GM21360 (cell line): Measurements from ENCODE around the gene UBR3.
"Not testable (repeated sequence)": the region's sequence is repeated elsewhere in the genome, so short reads cannot be mapped to it uniquely, and the experiment has no call there.

ENCODE experiments used
- ATAC-seq: cut with Tn5 transposase; IDR thresholded peaks from one replicate; pipeline ENCODE4 v1.9.1; 2021; ENCODE audit warnings: mild to moderate bottlenecking, moderate library complexity; ENCODE audit not compliant: unreplicated experiment

UBR3 gene, protein sequence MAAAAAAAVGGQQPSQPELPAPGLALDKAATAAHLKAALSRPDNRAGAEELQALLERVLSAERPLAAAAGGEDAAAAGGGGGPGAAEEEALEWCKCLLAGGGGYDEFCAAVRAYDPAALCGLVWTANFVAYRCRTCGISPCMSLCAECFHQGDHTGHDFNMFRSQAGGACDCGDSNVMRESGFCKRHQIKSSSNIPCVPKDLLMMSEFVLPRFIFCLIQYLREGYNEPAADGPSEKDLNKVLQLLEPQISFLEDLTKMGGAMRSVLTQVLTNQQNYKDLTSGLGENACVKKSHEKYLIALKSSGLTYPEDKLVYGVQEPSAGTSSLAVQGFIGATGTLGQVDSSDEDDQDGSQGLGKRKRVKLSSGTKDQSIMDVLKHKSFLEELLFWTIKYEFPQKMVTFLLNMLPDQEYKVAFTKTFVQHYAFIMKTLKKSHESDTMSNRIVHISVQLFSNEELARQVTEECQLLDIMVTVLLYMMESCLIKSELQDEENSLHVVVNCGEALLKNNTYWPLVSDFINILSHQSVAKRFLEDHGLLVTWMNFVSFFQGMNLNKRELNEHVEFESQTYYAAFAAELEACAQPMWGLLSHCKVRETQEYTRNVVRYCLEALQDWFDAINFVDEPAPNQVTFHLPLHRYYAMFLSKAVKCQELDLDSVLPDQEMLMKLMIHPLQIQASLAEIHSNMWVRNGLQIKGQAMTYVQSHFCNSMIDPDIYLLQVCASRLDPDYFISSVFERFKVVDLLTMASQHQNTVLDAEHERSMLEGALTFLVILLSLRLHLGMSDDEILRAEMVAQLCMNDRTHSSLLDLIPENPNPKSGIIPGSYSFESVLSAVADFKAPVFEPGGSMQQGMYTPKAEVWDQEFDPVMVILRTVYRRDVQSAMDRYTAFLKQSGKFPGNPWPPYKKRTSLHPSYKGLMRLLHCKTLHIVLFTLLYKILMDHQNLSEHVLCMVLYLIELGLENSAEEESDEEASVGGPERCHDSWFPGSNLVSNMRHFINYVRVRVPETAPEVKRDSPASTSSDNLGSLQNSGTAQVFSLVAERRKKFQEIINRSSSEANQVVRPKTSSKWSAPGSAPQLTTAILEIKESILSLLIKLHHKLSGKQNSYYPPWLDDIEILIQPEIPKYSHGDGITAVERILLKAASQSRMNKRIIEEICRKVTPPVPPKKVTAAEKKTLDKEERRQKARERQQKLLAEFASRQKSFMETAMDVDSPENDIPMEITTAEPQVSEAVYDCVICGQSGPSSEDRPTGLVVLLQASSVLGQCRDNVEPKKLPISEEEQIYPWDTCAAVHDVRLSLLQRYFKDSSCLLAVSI (N-terminal part only)

DNA sequence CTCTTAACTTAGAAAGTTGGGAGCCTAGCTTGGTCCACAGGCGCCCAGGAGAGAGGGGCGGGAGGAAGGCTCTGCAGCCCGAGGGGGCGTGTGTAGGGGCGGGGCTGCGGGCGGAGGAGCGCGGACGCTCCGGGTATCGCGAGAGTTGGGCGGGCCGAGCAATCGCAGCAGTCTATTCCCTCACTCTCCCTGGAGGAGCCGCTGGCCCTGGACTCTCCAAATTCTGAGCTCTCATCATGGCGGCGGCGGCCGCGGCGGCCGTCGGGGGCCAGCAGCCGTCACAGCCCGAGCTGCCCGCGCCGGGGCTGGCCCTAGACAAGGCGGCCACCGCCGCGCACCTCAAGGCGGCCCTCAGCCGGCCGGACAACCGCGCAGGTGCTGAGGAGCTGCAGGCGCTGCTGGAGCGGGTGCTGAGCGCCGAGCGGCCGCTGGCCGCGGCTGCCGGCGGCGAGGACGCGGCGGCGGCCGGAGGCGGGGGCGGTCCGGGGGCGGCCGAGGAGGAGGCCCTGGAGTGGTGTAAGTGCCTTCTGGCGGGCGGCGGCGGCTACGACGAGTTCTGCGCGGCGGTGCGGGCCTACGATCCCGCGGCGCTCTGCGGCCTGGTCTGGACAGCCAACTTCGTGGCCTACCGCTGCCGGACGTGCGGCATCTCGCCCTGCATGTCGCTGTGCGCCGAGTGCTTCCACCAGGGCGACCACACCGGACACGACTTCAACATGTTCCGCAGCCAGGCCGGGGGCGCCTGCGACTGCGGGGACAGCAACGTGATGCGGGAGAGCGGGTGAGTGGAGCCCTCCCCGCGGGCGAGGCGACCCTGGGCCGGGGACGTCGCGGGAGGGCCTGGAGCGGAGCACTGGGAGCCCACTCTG, at the start of gene UBR3:
TSS of gene UBR3 (plus strand) at position 183 of the 869 bp plus-strand sequence. CDS start at position 237, 54 bp downstream.
- ATAC-seq = peak; percentile 79

DNA sequence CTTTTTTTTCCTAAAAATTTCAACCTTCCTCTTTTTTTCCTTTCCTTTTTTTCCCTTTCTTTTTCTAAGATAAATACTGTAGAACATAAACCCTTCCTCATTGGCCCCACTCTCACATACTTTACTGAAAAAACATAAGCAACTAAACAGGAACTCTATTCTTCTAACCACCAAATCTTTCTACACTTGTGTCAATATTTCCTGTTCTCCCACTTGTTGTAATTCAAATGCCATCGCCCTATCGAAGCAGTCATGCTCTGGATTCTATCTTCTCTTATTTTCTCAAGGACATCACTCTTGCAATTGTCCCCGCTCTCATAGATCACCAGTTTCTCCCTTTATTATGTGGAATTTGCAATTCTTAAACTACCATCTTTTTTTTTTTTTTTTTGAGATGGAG, 48.8 kb upstream of the UBR3 start:
- ATAC-seq = no peak

DNA sequence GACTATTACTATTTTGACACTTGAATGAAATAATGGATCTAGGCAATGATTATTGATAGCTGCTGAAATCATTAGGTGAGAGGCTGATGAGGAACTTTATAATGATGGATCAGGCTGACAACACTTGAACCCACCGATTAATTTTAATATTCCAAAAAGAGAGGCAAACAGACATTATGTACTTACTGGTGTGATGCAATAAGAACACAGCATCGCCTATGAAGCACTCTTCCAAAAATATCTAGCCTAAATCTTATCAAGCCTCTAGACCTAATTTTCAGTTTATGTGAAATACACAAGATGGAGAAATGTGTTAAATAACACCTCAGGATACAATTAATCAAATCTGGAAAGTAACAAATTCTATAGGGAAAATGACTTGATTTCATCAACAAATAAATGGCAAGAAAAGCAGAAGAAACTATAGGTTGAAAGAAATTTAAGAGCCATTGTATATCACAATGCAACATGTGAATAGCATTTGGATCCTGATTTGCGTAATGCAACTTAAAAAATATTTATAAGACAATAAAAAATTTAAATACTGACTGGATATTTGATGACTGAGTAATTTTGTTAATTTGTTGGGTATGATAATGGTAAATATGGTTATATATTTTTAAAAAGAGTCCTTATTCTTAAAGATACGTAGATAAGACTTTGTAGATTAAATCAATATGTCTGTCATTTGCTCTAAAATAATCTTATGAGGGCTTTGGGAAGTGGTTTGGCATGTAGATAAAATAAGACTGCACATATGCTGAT, 45.8 kb upstream of the UBR3 start:
- no peak for ATAC-seq

DNA sequence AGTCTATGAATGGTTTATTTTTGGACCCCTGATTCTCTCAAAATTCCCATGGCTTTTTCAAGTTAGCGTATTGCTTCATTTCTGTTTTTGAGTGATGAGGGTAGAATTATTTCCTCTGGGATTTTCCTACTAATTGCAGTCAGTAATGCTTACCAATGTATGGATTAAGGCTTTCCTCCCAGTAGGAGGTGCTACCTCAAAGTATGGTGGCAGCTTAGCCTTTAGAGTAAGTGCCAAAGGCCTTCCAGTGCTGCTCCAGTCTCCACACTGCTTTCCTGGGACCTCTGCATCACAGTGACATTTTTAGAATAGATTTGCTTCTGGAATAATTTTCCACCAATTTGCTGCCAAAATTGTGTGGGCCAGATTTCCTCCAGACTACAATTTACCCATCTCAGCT, 44.7 kb upstream of the UBR3 start:
- no peak for ATAC-seq

DNA sequence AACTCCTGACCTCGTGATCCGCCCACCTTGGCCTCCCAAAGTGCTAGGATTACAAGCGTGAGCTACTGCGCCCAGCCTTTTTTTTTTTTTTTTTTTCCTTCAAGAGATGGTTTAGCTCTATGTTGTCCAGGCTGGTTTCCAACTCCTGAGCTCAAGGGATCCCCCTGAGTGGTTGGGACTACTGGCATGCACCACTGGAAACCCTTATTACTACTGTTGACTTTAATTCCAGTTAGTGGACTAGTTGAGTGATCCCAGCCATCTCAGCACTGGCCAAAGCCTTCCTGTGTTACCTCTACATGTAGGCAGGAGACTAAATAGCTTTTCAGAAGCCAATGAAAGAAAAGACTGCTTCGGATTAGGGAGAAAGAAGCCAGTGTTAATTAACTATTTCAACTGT, 36.7 kb upstream of the UBR3 start:
- no peak for ATAC-seq

DNA sequence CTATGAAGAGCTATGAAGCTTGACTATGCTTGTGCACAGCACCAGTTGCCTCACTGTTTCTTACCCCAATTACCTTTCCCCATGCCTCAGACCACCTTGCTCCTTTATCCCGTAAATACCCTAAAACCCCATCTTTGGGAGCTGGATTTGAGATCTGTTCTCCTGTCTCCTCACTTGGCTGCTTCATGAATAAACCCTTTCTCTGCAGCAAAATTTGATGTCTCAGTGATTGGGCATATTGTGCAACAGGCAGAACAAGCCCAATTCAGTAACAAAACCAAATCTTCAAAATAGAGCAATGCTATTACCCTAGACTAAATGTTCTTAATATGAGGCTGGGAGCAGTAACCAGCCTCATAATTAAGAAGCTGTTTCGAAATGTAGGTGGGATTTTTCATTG, 32.1 kb upstream of the UBR3 start:
- ATAC-seq = no peak

DNA sequence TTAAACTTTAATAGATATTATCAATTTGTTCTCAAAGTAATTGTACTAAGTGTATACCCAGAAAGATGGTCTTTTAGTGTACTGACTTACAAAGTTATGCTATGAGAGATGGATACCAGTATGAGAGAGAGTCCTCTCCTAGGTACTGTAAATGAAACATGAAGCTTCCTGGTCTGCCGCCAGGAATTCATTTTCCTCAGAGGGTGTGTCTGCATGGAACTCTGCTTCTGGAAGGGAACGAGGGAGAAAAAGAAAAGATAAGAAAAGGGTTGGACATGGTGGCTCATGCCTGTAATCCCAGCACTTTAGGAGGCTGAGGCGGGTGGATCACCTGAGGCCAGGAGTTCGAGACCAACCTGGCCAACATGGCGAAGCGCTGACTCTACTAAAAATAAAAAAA, 30.8 kb upstream of the UBR3 start:
- ATAC-seq = no peak

DNA sequence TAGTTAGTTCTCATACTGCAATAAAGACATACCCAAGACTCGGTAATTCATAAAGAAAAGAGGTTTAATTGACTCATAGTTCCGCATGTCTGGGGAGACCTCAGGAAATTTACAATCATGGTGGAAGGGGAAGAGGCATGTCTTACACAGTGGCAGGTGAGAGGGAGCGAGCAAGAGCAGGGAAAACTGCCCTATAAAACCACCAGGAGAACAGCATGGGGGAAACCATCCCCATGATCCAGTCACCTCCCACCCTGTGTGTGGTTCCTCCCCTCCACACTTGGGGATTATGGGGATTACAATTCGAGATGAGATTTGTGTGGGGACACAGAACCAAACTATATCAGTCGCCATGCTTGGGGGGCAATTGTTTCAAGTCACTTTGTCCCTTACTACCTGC, 29.7 kb upstream of the UBR3 start:
- no peak for ATAC-seq

DNA sequence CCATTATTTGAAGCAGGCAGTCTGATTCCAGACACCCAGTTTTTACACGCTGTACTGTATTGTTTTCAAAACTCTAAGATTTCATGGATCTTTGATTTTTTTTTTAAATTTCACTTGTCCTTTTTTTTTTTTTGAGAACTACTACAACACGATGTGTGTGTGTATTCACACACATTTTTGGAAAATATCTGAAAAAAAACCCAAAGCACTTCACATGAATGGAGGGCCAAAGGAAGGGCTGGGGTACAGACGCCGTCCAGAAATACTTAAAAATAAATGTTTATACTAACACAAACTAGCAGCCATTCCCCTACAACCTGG, 28.9 kb upstream of the UBR3 start:
- ATAC-seq = no peak

DNA sequence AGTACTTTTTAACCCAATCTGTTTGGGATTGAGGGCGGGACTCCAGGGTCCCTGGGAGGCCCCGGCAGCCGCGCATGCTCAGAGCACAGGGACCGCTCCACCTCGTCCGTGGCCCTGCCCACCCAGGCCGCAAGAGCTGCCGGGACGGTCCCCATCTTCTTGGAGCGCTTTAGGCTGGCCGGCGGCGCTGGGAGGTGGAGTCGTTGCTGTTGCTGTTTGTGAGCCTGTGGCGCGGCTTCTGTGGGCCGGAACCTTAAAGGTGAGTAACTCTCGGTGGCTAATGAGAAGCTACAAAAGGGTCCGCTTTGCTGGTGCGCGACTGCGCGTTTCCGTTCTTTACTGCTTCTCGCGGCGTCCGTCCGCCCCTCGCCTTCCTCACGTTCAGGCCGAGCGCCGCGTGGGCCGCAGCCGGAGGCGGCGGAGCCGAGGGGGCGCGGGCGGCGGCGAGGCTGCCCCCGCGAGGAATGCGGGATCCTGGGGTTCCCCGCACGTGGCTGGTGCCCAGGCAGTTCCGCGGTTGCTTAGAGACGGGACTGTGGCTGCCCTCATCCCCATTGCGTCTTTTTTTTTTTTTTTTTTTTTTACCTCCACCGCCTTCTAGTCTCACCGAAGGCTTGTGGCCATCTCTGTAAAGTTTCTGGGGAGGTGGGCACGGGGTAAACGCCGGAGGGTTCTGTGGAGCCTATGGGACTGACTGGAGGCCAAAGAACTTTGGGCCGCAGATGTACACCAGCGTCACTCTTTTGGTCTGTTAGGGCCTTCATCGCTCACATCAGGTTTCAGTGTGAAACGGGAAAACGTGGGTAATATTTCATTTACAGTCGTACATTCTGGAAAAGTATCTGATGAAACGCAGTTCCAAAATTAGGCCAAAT, 28.3 kb upstream of the UBR3 start, which contains the start of gene SSB:
TSS of gene SSB (plus strand) at position 154 of the 875 bp plus-strand sequence. CDS start 2,090 bp downstream, outside the sequence.
- ATAC-seq = peak; percentile 97

DNA sequence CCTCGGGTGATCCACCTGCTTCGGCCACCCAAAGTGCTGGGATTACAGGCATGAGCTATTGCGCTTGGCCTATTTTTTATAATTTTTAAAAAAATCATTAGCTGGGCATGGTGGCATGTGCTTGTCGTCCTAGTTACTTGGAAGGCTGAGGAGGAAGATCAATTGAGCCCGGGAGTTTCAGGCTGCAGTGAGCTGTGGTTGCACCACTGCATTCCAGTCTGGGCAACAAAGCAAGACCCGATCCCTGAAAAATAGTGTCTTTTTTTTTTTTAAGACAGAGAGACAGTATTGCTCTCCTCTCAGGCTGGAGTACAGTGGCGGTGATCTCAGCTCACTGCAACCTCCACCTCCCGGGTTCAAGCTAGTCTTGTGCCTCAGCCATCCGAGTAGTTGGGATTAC, 23.8 kb upstream of the UBR3 start:
- ATAC-seq = no peak

DNA sequence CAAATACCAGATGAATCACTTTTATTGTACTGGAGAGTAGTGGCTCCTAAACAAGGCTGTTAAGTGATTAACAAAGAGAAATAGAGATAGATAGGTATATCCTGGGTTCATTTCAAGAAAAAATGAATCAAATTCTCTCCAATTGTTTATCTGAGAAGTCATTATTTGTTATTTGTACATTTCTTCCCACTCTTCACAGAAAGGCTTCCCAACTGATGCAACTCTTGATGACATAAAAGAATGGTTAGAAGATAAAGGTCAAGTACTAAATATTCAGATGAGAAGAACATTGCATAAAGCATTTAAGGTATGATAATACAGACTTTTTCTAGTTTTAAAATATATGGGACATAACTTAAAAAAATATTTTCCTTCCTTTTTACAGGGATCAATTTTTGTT, 20.7 kb upstream of the UBR3 start:
- ATAC-seq = no peak

DNA sequence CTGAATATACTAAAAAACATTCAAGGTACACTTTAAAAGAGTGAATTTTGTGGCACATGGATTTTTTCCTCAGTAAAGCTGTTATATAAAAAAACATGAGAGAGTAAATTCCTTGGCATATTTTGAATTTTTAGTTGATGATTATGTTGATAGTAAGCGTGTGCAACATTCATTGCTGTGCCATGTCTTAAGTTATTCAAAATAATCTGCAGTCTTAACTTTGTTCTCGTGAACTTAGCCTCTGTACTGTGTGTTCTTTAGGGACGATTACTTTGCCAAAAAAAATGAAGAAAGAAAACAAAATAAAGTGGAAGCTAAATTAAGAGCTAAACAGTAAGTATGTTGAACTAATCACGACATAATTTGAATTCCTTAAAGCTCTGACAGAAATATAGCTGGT, 19.0 kb upstream of the UBR3 start:
- no peak for ATAC-seq

DNA sequence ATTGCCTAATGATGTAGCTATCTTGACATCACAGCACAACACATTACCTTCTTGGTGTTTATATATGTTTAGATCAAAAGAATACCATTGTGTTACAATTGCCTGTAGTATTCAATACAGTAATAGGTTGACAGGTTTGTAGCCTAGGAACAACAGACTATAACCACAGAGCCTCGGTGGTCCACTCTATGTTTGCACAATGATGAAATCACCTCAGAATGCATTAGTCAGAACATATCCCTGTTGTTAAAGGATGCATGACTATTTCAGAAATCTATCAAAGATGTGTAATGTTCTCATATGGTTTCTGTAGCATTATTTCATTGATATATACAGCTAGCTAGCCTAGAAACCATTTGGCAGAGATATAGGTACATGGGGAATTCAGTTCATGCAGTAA, 11.4 kb upstream of the UBR3 start:
- no peak for ATAC-seq

DNA sequence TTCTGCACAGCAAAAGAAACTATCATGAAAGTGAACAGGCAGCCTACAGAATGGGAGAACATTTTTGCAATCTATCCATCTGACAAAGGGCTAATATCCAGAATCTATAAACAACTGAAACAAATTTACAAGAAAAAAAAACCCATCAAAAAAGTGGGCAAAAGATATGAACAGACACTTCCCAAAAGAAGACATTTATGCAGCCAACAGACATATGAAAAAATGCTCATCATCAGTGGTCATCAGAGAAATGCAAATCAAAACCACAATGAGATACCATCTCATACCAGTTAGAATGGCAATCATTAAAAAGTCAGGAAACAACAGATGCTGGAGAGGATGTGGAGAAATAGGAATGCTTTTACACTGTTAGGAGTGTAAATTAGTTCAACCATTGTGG, 10.3 kb upstream of the UBR3 start:
- ATAC-seq = not testable (repeated sequence)

DNA sequence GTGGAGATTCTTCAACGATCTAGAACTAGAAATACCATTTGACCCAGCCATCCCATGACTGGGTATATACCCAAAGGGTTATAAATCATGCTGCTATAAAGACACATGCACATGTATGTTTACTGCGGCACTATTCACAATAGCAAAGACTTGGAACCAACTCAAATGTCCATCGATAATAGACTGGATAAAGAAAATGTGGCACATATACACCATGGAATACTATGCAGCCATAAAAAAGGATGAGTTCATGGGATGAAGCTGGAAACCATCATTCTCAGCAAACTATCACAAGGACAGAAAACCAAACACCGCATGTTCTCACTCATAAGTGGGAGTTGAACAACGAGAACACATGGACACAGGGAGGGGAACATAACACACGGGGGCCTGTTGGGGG, 9.9 kb upstream of the UBR3 start:
- ATAC-seq = not testable (repeated sequence)

DNA sequence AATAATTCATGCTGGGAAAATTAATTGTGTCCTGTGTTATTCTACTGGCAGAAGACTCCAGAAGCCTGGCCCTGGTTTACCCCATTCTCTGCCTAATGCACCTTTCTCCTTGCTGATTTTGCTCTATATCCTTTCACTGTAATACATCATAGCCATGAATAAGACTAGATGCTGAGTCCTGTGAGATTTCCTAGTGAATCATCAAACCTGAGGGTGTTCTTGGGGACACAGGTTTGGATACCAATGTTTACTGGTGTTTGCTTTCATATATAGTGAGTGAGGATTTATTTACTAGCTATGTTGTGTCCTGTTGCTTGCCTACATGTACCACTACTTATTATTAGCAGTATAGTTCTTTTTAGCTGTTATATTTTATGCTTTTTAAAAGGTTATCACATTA, 9.0 kb upstream of the UBR3 start:
- no peak for ATAC-seq

DNA sequence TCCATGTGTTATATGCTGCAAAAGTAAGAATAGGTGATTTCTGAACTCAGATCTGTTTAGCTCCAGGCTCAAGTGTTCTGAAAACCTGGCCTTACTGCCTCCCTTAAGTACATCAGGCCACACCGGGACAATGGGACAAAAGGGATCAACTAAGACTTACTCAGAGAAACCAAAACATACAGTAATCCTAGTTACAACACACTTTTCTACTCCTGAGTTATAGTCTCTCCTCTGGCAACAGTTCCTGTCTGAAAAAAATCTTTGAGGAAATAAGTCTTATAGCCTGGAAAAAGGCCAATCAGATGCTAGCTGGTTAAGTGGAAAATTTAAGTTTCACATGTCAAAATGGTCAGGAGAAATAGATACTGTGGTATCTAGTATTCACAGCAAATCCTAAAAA, 8.1 kb upstream of the UBR3 start:
- no peak for ATAC-seq

DNA sequence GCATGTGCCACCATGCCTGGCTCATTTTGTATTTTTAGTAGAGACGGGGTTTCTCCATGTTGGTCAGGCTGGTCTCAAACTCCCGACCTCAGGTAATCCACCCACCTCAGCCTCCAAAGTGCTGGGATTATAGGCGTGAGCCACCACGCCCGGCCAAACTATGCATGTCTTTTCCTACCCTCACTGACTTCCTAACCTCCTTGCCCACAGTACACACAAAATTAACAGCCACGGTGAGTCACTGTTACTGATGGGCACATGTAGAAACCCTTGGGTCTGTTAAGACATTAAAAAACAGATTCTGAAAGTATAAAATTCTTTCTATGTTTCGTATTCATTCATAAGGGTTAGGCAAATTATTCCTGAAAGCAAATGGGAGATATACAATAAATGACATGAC, 7.2 kb upstream of the UBR3 start:
- ATAC-seq = not testable (repeated sequence)
